Heart right ventricle (tissue), 16 donors: ENCODE results near the gene DAB1. TPM values are rescaled to one million over a fixed set of nuclear protein-coding genes. Genes with fewer than 3 reads are reported as not detected.

ENCODE experiments used
- ATAC-seq, 8 donors: fragments of 200-7000 bp; cut with Tn5 transposase; one replicate each; pipeline ENCODE4 v1.9.1; 2020; ENCODE audit warnings: mild to moderate bottlenecking in 8 of 8, moderate library complexity in 8 of 8, moderate number of reproducible peaks in 1 of 8
- DNase-seq, 2 donors: peaks; one replicate each; pipeline ENCODE4 v3.0.0-alpha.2; 2020
- H3K27ac ChIP-seq, 10 donors: fragments of 200-600 bp; sonication (generic) in 2 of 10; one replicate each; pipeline versions ENCODE4 v1.5.0 to v1.8.0; 2020 to 2022; ENCODE audit warnings: mild to moderate bottlenecking in 3 of 10
- H3K27me3 ChIP-seq, 7 donors: fragments of 200-600 bp; one replicate each; pipeline ENCODE4 v1.8.0; 2021 to 2022; ENCODE audit warnings: mild to moderate bottlenecking in 2 of 7
- H3K36me3 ChIP-seq, 9 donors: fragments of 200-600 bp; sonication (generic) in 1 of 9; one replicate each; pipeline versions ENCODE4 v1.5.0 to v1.8.0; 2020 to 2022; ENCODE audit warnings: mild to moderate bottlenecking in 2 of 9
- H3K4me1 ChIP-seq, 9 donors: fragments of 200-600 bp; sonication (generic) in 1 of 9; one replicate each; pipeline versions ENCODE4 v1.5.0 to v1.8.0; 2020 to 2022; ENCODE audit warnings: mild to moderate bottlenecking in 4 of 9
- H3K4me3 ChIP-seq, 10 donors: fragments of 200-600 bp; sonication (generic) in 2 of 10; one replicate each; pipeline versions ENCODE4 v1.5.0 to v1.8.0; 2020 to 2022; ENCODE audit warnings: mild to moderate bottlenecking in 7 of 10, moderate library complexity in 2 of 10
- H3K9me3 ChIP-seq, 11 donors: fragments of 200-600 bp in 10 of 11; sonication (generic) in 2 of 11; one replicate each; pipeline versions ENCODE4 v1.5.0 to v1.8.0; 2013 to 2022; ENCODE audit warnings: mild to moderate bottlenecking in 2 of 11, control low read depth in 1 of 11, moderate library complexity in 1 of 11
- WGBS, 2 donors: extraction: QIAGEN DNeasy Blood & Tissue Kit; methylation state at CpG; one replicate each; pipeline ENCODE4 v1.1.7; 2013; ENCODE audit warnings: inconsistent platforms in 1 of 2; 5-methylcytosine and 5-hydroxymethylcytosine counted together
- intact Hi-C, 10 donors: fragments of 100-400 bp; cut with DNase I; formaldehyde crosslinking; loops; one replicate each; pipeline versions ENCODE4 v1.11.1 to v1.14.2; 2022
- polyA plus RNA-seq, 2 donors: library from polyadenylated mRNA; stranded (reverse); fragments of 200-250 nt; gene quantifications; one replicate each; pipeline ENCODE4 v1.2.3, GENCODE V29; 2013
- total RNA-seq, 10 donors: library from RNA; stranded (reverse); fragmentation: NEBNext Ultra II Directional in 3 of 10; extraction: Animal tissue kit (Norgen Biotek cat#: 25700) in 3 of 10; gene quantifications; one replicate each; pipeline versions ENCODE4 v1.2.1 to v1.2.4, GENCODE V29; 2021 to 2023
- TF ChIP-seq, protein P1 (sequence below), 9 donors: fragments of 200-600 bp; sonication (generic) in 2 of 9; IDR thresholded peaks; one replicate each; pipeline versions ENCODE4 v1.5.0 to v1.8.0; 2021 to 2022; ENCODE audit warnings: antibody characterized with exemption in 9 of 9, mild to moderate bottlenecking in 5 of 9, moderate library complexity in 1 of 9
- donor health status: Arrhythmogenic right ventricular cardiomyopathy.
- donor health status: ischemic (EF 13 %, LVEDD 7.1; RV severe dilation, severe dysfunction).
- donor health status: healthy with polysubstance abuse.
- donor health status: DM: no; HTN: yes; CAD: no.
- donor health status: DM: no; HTN: no; CAD: no.
- donor health status: ischemic (EF 25% LVEDD 6.9; RV normal size, moderate dysfunction).
- donor health status: ischemic (EF 25% LVEDD 5.7; RV mildly dilated, moderate dysfunction).
- donor health status: healthy.
- donor health status: DM: yes; HTN: yes; CAD: no.
- donor health status: Ischemic cardiomyopathy.
- donor health status: ischemic (EF 35%, LVEDD 5.7; RV mildly dilated, moderate dysfunction).
- donor health status: nonischemic (EF 11% LVEDD 7.7; RV severe dilation, severe dysfunction).
- donor health status: DM: yes; HTN: yes; CAD: no.
- donor health status: PGD.
- donor health status: ischemic (EF 29% LVEDD 5.4; RV normal size, mild dysfunction).
- donor health status: nonischemic (EF 23%, LVEDD 6.1; RV moderate dilation, normal function).

The DAB1 gene
- total and polyA plus RNA-seq, 12 donors: 0.16 to 25.5 (median 8.1) TPM

DNA sequence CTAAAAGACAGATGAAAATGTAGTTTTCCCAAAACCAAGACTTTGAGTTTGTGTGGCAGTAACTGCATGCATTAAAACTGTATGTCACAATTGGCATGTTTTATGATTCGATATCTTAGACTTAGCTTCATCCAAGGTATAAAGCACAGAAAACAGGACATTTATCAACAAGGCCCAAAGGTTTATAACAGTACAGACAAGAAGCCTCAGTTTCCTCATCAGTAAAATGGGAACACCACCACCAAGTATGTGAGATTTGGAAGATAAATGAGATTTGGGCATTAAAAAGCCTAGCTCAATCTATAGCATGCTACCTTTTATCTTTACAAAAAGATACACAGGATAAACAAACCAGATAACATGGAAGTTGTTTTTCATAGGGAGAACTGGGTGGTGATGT lies 128.5 kb downstream of the DAB1 start:
- ATAC-seq: no peak
- TF ChIP-seq, protein P1, sequence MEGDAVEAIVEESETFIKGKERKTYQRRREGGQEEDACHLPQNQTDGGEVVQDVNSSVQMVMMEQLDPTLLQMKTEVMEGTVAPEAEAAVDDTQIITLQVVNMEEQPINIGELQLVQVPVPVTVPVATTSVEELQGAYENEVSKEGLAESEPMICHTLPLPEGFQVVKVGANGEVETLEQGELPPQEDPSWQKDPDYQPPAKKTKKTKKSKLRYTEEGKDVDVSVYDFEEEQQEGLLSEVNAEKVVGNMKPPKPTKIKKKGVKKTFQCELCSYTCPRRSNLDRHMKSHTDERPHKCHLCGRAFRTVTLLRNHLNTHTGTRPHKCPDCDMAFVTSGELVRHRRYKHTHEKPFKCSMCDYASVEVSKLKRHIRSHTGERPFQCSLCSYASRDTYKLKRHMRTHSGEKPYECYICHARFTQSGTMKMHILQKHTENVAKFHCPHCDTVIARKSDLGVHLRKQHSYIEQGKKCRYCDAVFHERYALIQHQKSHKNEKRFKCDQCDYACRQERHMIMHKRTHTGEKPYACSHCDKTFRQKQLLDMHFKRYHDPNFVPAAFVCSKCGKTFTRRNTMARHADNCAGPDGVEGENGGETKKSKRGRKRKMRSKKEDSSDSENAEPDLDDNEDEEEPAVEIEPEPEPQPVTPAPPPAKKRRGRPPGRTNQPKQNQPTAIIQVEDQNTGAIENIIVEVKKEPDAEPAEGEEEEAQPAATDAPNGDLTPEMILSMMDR (IDR thresholded peaks at IDR 0.05): no peak
- no peak for DNase-seq
- Histone ChIP-seq H3K4me1 (peaks cover 0 to 11% (median 0%) of the 10 kb centered on the region in 9 donors), H3K4me3 (no peak overlapping the region), H3K9me3 (no peaks in the 10 kb centered on the region), H3K27me3 (no peaks in the 10 kb centered on the region), H3K27ac (no peak overlapping the region), H3K36me3 (no peaks in the 10 kb centered on the region)
- intact Hi-C loops: no loop called here
- WGBS, 2 donors: 95 to 100% methylated on average over 1 of the region's 1 CpG

DNA sequence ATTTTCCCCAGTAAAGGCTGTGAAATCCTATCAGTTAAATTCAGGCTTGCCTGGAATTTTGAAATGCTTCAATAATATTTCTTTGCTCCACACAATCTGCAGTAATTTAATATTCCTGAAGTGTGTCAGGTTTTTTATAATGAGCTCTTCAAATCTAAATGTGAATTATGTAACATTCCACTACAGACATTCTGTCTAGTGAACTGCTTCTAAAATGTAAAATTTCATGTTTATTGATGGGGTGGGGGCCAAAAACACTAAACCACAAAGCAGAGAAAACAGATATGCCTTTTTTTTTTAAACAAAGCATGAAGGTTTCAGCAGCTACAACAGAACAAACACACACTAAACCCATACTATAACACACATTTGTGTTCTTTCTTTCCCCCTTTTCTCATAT lies 129.7 kb downstream of the DAB1 start:
- no peak for ATAC-seq
- no peak overlapping the region for H3K4me3 ChIP-seq
- no peaks in the 10 kb centered on the region for H3K27me3 ChIP-seq
- DNase-seq: no peak
- H3K27ac ChIP-seq: no peak overlapping the region
- H3K4me1 ChIP-seq: peaks cover 0 to 11% (median 0%) of the 10 kb centered on the region in 9 donors
- intact Hi-C loops: no loop called here
- TF ChIP-seq, protein P1 (IDR thresholded peaks at IDR 0.05): no peak
- no peaks in the 10 kb centered on the region for H3K9me3 ChIP-seq
- H3K36me3 ChIP-seq: no peaks in the 10 kb centered on the region

DNA sequence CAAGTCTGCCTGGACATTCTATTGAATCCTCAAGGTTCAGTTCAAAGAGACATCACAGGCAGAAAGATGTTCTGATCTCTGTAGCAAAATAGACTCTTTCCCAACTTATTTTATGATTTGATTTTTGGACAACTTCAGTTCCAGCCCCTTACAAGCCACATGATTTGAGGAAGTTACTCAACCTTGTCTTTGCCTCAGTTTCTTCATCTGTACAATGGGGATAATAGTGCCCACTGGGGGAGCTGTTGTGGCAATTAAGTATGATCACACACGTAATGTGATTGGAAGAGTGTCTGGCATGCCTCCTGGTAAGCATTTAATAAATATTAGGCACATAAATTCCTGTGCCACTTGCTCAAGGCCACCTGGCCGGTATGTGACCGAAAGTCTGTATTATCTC lies 130.6 kb downstream of the DAB1 start:
- Histone ChIP-seq H3K36me3 (no peaks in the 10 kb centered on the region), H3K9me3 (no peaks in the 10 kb centered on the region), H3K4me1 (peaks cover 0 to 11% (median 0%) of the 10 kb centered on the region in 9 donors), H3K4me3 (no peak overlapping the region), H3K27ac (no peak overlapping the region), H3K27me3 (no peaks in the 10 kb centered on the region)
- 86 to 87% methylated on average over 3 of the region's 3 CpGs for WGBS, 2 donors
- ATAC-seq (no peak), DNase-seq (no peak)
- intact Hi-C loops: no loop called here
- TF ChIP-seq, protein P1 (IDR thresholded peaks at IDR 0.05): no peak

DNA sequence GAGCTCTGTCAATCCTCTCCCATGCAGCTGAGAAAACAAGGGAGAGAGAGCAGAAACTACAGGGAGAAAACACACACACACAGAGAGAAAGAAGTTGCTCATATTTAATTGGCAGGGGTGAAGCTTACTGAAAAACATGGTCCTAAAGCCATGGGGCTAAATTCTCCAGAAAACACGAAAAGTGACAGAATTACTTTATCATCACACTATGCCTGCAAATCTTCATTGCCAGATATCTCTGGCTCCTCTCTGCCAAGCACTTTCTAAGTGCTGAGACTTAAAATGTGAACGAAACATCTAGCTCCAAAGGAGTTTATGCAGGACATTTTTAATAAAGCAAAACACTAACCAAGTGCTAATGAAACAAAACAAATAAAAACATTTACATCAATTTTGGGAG lies 134.1 kb downstream of the DAB1 start:
- 47 to 58% methylated on average over 2 of the region's 2 CpGs for WGBS, 2 donors
- intact Hi-C loops: no loop called here
- no peaks in the 10 kb centered on the region for H3K27me3 ChIP-seq

More for the DNA sequence above, 134.1 kb downstream of the DAB1 start:
- TF ChIP-seq, protein P1 (IDR thresholded peaks at IDR 0.05): no peak
- Histone ChIP-seq H3K36me3 (no peaks in the 10 kb centered on the region), H3K4me1 (no peaks in the 10 kb centered on the region), H3K9me3 (no peaks in the 10 kb centered on the region), H3K27ac (no peak overlapping the region), H3K4me3 (no peak overlapping the region)
- DNase-seq: no peak
- ATAC-seq: no peak
